HepG2 (cell line): ENCODE measurements around the gene DTYMK. TPM values are rescaled to one million over a fixed set of nuclear protein-coding genes. Genes with fewer than 3 reads are reported as not detected.
A peak's percentile ranks its signal among the peaks of the same experiment; 100 is the strongest.

Source experiments
- BCL6 ChIP-seq: IDR thresholded peaks from 2 replicates; pipeline ENCODE4 v1.6.1; 2016; ENCODE audit warnings: missing genetic modification reagents, missing compliant biosample characterization
- CAMTA2 ChIP-seq: sonication (generic); formaldehyde crosslinking; IDR thresholded peaks from 2 replicates; pipeline ENCODE4 v1.4.0; 2020; ENCODE audit warnings: mild to moderate bottlenecking, missing genetic modification reagents, borderline replicate concordance
- CEBPG ChIP-seq: IDR thresholded peaks from 2 replicates; pipeline ENCODE4 v1.6.1; 2016
- ELF3 ChIP-seq: IDR thresholded peaks from 2 replicates; pipeline ENCODE4 v1.6.1; 2016; ENCODE audit warnings: missing genetic modification reagents, missing compliant biosample characterization
- HMG20B ChIP-seq: conservative IDR thresholded peaks from 2 replicates; pipeline ENCODE4 v1.6.1; 2016; ENCODE audit warnings: missing genetic modification reagents, missing compliant biosample characterization
- KLF9 ChIP-seq: IDR thresholded peaks from 2 replicates; pipeline ENCODE4 v1.6.1; 2016; ENCODE audit warnings: low read depth
- RARG ChIP-seq: sonication (generic); formaldehyde crosslinking; IDR thresholded peaks from 2 replicates; pipeline ENCODE4 v1.4.0; 2020; ENCODE audit warnings: low read depth, mild to moderate bottlenecking, missing genetic modification reagents
- RXRB ChIP-seq: IDR thresholded peaks from 2 replicates; pipeline ENCODE4 v1.6.1; 2016; ENCODE audit warnings: borderline replicate concordance, missing genetic modification reagents, missing compliant biosample characterization
- SALL1 ChIP-seq: sonication (generic); formaldehyde crosslinking; IDR thresholded peaks from 2 replicates; pipeline ENCODE4 v1.8.0; 2022; ENCODE audit warnings: mild to moderate bottlenecking, missing genetic modification reagents
- SSRP1 ChIP-seq: IDR thresholded peaks from 2 replicates; pipeline ENCODE4 v1.6.1; 2016; ENCODE audit warnings: control low read depth
- TARDBP ChIP-seq: sonication (generic); formaldehyde crosslinking; IDR thresholded peaks from 2 replicates; pipeline ENCODE4 v1.8.0; 2022; ENCODE audit warnings: mild to moderate bottlenecking, missing genetic modification reagents
- WIZ ChIP-seq: sonication (generic); formaldehyde crosslinking; IDR thresholded peaks from 2 replicates; pipeline ENCODE4 v1.5.1; 2020; ENCODE audit warnings: mild to moderate bottlenecking, missing genetic modification reagents
- XRCC5 ChIP-seq: fragments of 200-400 bp; formaldehyde crosslinking; optimal IDR thresholded peaks from 2 replicates; pipeline ENCODE3; 2017; ENCODE audit warnings: mild to moderate bottlenecking, low read length
- ZNF121 ChIP-seq: sonication (generic); formaldehyde crosslinking; IDR thresholded peaks from 2 replicates; pipeline ENCODE4 v1.5.0; 2020; ENCODE audit warnings: mild to moderate bottlenecking, missing genetic modification reagents
- ZNF256 ChIP-seq: sonication (generic); formaldehyde crosslinking; conservative IDR thresholded peaks from 2 replicates; pipeline ENCODE4 v1.4.0; 2020; ENCODE audit warnings: missing genetic modification reagents
- ZNF3 ChIP-seq: IDR thresholded peaks from 2 replicates; pipeline ENCODE4 v1.7.0; 2017; ENCODE audit warnings: inconsistent platforms
- ZNF501 ChIP-seq: sonication (generic); formaldehyde crosslinking; IDR thresholded peaks from 2 replicates; pipeline ENCODE4 v1.5.1; 2020; ENCODE audit warnings: mild to moderate bottlenecking, moderate library complexity, missing genetic modification reagents
- polyA plus RNA-seq, 8 experiments: library from polyadenylated mRNA; depleted of rRNA in 3 of 8; stranded (reverse) in 7 of 8; unstranded in 1 of 8; fragments of >200 nt; fragmentation: Illumina TruSeq in 4 of 8; extraction: Trizol in 4 of 8; gene quantifications; 2 replicates each; pipeline versions ENCODE4 v1.2.1 to v1.2.3, GENCODE V29; 2011 to 2016; ENCODE audit warnings: low read depth in 4 of 8, missing spikeins in 1 of 8, mixed read lengths in 1 of 8; ENCODE audit not compliant: insufficient read depth in 1 of 8
- total RNA-seq, 5 experiments: library from RNA; depleted of rRNA; stranded (reverse); fragments of >200 nt; fragmentation: Illumina TruSeq; extraction: Trizol; gene quantifications; 2 replicates each; pipeline ENCODE4 v1.2.3, GENCODE V29; 2016; ENCODE audit warnings: low read depth in 1 of 5
- TF ChIP-seq, protein P1 (sequence below): sonication (generic); formaldehyde crosslinking; IDR thresholded peaks from 2 replicates; pipeline ENCODE4 v1.4.0; 2020; ENCODE audit warnings: missing genetic modification reagents, borderline replicate concordance
- TF ChIP-seq, protein P2 (sequence below): sonication (generic); formaldehyde crosslinking; IDR thresholded peaks from 2 replicates; pipeline ENCODE4 v1.5.0; 2020; ENCODE audit warnings: mild to moderate bottlenecking, missing genetic modification reagents
- TF ChIP-seq, protein P3 (sequence below), 2 experiments: sonication (generic) in 1 of 2; formaldehyde crosslinking in 1 of 2; IDR thresholded peaks; 2 replicates each; pipeline versions ENCODE4 v1.4.0 to v1.6.1; 2016 to 2020; ENCODE audit warnings: borderline replicate concordance in 1 of 2, low read depth in 1 of 2, mild to moderate bottlenecking in 1 of 2, missing genetic modification reagents in 1 of 2
- TF ChIP-seq, protein P4 (sequence below): sonication (generic); formaldehyde crosslinking; IDR thresholded peaks from 2 replicates; pipeline ENCODE4 v1.5.1; 2020; ENCODE audit warnings: mild to moderate bottlenecking, missing genetic modification reagents, borderline replicate concordance

The DTYMK gene
- total and polyA plus RNA-seq, 2 of the 13 experiments (the other 11 are each of a cell fraction or from before 2014, with no cell fraction given), result 57.5 to 134 TPM

DNA sequence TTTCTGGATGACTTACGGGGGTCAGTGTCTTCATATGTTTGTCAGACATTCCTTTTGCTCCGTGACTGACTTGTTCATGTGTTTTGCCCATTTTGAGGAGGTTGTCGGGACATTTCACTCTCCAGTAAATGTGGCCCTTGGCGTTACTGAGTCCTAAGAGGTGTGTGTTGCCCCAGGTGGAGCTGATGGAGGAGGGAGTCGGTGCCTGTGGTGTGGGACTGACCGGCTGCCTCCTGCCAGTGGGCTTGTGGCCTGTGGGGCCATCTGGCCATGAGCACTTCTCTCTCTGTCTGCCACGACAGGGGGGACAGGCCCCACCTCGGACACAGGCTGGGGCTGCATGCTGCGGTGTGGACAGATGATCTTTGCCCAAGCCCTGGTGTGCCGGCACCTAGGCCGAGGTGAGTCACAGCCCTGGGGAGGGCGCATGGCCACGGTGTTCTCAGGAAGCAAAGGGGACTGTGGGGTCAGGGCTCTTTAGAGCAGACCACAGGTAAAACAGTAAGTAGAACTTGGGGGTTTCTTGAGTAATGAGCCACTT, 33.3 kb downstream of the DTYMK start (continued):
- TF ChIP-seq, protein P1, sequence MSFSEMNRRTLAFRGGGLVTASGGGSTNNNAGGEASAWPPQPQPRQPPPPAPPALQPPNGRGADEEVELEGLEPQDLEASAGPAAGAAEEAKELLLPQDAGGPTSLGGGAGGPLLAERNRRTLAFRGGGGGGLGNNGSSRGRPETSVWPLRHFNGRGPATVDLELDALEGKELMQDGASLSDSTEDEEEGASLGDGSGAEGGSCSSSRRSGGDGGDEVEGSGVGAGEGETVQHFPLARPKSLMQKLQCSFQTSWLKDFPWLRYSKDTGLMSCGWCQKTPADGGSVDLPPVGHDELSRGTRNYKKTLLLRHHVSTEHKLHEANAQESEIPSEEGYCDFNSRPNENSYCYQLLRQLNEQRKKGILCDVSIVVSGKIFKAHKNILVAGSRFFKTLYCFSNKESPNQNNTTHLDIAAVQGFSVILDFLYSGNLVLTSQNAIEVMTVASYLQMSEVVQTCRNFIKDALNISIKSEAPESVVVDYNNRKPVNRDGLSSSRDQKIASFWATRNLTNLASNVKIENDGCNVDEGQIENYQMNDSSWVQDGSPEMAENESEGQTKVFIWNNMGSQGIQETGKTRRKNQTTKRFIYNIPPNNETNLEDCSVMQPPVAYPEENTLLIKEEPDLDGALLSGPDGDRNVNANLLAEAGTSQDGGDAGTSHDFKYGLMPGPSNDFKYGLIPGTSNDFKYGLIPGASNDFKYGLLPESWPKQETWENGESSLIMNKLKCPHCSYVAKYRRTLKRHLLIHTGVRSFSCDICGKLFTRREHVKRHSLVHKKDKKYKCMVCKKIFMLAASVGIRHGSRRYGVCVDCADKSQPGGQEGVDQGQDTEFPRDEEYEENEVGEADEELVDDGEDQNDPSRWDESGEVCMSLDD, result no peak
- TF ChIP-seq ZNF501 (CRISPR knock-in tag) (peak; percentile 90), BCL6 (CRISPR knock-in tag) (peak; percentile 38; the same call in 1 of the 2 replicates), ELF3 (CRISPR knock-in tag) (peak; percentile 81), RXRB (peak; percentile 92), RARG (no peak), WIZ (CRISPR knock-in tag) (0 out of 2 replicates have a peak, but pooled peaks have one; percentile 71), CAMTA2 (no peak), ZNF3 (CRISPR knock-in tag) (no peak), KLF9 (CRISPR knock-in tag) (no peak), ZNF121 (CRISPR knock-in tag) (0 out of 2 replicates have a peak, but pooled peaks have one; percentile 48), SSRP1 (CRISPR knock-in tag) (no peak), TARDBP (CRISPR knock-in tag) (peak; percentile 73; the same call in 1 of the 2 replicates), HMG20B (no peak), CEBPG (CRISPR knock-in tag) (peak; percentile 51), XRCC5 (peak; percentile 82), SALL1 (peak; percentile 94), ZNF256 (CRISPR knock-in tag) (no peak)
- TF ChIP-seq, protein P2, sequence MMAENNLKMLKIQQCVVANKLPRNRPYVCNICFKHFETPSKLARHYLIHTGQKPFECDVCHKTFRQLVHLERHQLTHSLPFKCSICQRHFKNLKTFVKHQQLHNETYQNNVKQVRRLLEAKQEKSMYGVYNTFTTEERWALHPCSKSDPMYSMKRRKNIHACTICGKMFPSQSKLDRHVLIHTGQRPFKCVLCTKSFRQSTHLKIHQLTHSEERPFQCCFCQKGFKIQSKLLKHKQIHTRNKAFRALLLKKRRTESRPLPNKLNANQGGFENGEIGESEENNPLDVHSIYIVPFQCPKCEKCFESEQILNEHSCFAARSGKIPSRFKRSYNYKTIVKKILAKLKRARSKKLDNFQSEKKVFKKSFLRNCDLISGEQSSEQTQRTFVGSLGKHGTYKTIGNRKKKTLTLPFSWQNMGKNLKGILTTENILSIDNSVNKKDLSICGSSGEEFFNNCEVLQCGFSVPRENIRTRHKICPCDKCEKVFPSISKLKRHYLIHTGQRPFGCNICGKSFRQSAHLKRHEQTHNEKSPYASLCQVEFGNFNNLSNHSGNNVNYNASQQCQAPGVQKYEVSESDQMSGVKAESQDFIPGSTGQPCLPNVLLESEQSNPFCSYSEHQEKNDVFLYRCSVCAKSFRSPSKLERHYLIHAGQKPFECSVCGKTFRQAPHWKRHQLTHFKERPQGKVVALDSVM (CRISPR knock-in tag), result peak; percentile 52; the same call in 1 of the 2 replicates
- TF ChIP-seq, protein P3, sequence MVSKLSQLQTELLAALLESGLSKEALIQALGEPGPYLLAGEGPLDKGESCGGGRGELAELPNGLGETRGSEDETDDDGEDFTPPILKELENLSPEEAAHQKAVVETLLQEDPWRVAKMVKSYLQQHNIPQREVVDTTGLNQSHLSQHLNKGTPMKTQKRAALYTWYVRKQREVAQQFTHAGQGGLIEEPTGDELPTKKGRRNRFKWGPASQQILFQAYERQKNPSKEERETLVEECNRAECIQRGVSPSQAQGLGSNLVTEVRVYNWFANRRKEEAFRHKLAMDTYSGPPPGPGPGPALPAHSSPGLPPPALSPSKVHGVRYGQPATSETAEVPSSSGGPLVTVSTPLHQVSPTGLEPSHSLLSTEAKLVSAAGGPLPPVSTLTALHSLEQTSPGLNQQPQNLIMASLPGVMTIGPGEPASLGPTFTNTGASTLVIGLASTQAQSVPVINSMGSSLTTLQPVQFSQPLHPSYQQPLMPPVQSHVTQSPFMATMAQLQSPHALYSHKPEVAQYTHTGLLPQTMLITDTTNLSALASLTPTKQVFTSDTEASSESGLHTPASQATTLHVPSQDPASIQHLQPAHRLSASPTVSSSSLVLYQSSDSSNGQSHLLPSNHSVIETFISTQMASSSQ (IDR thresholded peaks at IDR 0.05; ENCODE audit: low read depth), result no peak
- TF ChIP-seq, protein P3 (CRISPR knock-in tag; IDR thresholded peaks at IDR 0.05; ENCODE audit: borderline replicate concordance), result no peak
- TF ChIP-seq, protein P4, sequence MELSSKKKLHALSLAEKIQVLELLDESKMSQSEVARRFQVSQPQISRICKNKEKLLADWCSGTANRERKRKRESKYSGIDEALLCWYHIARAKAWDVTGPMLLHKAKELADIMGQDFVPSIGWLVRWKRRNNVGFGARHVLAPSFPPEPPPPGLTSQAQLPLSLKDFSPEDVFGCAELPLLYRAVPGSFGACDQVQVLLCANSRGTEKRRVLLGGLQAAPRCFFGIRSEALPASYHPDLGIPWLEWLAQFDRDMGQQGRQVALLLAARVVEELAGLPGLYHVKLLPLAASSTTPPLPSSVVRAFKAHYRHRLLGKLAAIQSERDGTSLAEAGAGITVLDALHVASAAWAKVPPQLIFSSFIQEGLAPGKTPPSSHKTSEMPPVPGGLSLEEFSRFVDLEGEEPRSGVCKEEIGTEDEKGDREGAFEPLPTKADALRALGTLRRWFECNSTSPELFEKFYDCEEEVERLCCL (CRISPR knock-in tag), result no peak
